GM19452 (cell line): ENCODE data around the gene ASPSCR1.
"Not testable (repeated sequence)": the region's sequence is repeated elsewhere in the genome, so short reads cannot be mapped to it uniquely, and the experiment has no call there.

ENCODE experiments used
- ATAC-seq: cut with Tn5 transposase; IDR thresholded peaks from one replicate; pipeline ENCODE4 v1.9.1; 2021; ENCODE audit not compliant: unreplicated experiment

Gene ASPSCR1

DNA sequence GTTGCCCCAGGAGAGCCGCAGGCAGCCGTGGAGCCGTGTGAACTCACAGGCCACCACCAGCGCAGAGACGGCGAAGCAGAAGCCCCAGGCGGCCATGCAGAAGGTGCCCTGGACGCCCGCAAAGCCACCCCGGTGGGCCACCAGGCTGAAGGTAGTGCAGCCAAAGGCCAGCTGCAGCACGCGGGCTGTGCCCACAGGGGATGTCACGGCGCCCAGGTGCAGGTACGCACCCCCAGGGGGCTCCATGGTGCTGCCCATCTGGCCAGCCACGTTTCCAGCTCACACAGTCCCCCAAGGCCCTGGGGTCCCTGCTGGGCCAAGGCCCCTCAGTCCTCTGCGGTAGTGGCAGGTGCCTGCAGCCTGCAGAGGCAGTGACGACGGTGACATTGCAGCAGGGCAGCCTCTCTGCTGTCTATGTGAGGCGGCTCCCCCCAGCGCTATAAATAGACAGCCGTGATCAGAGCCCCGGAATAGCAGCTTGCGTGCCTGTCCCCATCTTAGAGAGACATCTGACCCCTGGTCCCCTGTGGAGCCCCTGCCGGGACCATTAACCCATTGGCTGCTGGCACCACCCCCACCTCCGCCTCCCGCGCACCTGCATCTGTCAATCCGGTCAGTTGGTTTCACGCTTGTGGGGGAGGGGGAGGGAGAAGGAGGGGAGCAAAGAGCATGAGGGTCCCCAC, 35.8 kb upstream of the ASPSCR1 start:
- no peak for ATAC-seq

GRCh38 chr17:81942167-81942553, 35.3 kb upstream of the ASPSCR1 start:
- ATAC-seq, result no peak

DNA sequence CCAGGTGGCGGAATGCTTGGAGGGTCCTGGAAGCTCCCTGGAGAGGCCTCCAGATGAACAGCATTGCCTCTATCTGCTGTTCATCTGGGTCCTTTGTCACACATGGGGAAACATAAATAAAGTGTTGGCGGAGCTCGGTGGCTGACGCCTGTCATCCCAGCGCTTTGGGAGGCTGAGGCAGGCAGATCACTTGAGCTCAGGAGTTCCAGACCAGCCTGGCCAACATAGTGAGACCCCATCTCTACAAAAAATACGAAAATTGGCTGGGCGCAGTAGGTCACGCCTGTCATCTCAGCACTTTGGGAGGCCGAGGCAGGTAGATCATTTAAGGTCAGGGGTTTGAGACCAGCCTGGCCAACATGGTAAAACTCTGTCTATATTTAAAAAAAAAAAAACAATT, 32.6 kb upstream of the ASPSCR1 start:
- no peak for ATAC-seq

DNA sequence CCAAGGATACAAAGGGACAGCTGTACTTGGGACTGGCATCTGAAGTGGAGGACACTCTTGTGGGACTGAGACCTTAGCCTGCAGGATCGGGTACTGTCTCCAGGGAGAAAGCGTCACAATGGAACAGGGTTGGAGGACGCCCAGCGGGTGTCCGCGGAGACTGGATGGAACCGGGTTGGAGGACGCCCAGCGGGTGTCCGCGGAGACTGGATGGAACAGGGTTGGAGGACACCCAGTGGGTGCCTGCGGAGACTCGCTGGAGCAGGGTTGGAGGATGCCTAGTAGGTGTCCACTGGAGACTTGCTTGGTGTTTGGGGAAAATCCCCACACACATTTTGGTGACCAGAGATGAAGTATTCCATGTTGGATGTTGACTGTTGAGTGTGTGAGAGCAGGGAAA, 30.2 kb upstream of the ASPSCR1 start, which contains the start of gene MYADML2:
Gene MYADML2 (minus strand): TSS at position 45 of the 400 bp plus-strand sequence. CDS start 5,492 bp downstream, outside the sequence.
- ATAC-seq, result no peak

DNA sequence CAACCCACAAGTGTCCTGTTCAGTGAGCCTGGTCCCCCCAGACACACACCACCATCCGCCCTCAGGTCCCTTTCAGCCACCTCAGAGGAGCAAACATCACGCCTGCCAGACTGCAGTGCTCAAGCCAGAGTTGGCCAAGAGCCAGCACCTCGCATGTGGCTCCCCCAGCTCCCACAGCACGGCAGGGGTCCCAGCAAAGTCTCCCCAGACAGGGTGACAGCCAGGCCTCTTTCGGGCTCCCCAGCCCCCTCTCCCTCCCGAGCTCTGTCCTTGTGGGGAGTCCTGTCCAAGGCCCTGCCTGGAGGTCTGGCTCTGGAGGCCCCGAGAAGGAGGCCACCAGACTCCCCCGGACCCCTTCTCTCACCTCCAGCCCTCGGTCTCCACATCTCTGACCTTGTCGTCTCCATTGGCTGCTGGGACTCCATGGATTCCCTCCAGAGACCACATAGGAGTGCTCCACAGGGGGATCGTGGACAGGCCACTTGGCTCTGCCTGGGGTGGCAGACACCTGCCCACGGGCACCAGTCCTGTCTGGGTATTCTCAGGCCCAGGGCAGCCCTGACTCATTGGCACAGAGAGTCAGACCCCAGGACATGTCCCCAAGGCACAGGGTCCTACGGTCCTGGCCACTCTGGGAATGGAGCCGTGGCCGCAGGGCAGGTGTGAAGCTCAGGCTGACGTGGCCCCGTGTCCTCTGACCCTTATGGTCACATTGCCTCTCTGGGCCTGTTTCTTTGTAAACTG, 28.6 kb upstream of the ASPSCR1 start:
- no peak for ATAC-seq

DNA sequence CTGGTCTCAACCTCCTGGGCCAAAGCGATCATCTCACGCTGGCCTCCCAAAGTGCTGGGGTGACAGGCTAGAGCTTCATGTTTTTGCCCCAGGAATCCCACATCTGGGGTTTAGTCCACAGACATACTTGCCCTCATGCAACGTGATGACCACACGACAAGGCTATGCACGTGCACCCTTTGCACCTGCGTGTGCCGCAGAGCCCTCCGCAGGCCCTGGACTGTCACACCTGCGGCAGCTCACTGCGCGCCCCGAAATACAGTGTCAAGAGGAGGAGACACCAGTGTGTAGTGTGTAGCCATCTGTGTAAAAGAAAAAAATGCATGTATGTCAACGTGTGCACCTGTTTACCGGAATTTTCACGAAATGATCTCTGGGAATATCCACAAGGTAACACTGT, 26.9 kb upstream of the ASPSCR1 start:
- no peak for ATAC-seq

- ATAC-seq, result no peak
These were observed 25.4 kb upstream of the ASPSCR1 start for GRCh38 chr17:81951785-81952684.

GRCh38 chr17:81952792-81953228, 24.6 kb upstream of the ASPSCR1 start:
- no peak for ATAC-seq

GRCh38 chr17:81953443-81953842, 24.0 kb upstream of the ASPSCR1 start:
- not testable (repeated sequence) for ATAC-seq

GRCh38 chr17:81954131-81955057, 23.0 kb upstream of the ASPSCR1 start:
- no peak for ATAC-seq

- ATAC-seq, result no peak
These were observed 22.3 kb upstream of the ASPSCR1 start for GRCh38 chr17:81955058-81955681.

DNA sequence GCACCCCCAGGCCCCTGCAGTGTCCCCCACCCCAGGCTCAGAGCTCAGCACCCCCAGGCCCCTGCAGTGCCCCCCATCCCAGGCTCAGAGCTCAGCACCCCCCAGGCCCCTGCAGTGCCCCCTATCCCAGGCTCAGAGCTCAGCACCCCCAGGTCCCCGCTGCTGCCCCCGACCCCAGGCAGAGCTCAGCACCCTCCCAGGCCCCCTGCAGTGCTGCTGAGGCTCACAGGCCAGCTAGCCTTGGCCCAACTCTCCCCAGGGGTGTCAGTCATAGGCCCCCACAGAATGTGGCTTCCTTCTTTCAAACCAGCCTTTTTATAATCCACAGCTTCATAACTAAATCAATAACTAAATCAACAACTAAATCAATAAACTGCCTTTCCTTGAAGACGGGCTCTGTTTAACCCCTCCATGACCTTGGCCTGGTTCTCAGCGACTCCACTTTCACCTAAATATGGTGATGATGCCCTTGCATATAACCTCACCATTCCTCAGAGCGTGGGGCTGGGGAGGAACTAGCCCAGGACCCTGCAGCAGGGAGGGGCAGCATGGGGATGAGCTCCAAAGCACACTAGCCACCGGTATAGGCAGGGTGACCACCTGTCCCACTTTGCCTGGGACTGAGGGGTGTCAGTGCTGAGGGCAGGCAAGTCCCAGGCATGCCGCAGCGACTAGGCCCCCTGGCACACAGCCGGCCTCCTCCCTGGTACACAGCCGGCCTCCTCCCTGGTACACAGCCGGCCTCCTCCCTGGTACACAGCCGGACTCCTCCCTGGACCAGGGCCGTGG, 21.5 kb upstream of the ASPSCR1 start:
- ATAC-seq, result no peak

- no peak for ATAC-seq
These were observed 20.5 kb upstream of the ASPSCR1 start for GRCh38 chr17:81956607-81957589.

DNA sequence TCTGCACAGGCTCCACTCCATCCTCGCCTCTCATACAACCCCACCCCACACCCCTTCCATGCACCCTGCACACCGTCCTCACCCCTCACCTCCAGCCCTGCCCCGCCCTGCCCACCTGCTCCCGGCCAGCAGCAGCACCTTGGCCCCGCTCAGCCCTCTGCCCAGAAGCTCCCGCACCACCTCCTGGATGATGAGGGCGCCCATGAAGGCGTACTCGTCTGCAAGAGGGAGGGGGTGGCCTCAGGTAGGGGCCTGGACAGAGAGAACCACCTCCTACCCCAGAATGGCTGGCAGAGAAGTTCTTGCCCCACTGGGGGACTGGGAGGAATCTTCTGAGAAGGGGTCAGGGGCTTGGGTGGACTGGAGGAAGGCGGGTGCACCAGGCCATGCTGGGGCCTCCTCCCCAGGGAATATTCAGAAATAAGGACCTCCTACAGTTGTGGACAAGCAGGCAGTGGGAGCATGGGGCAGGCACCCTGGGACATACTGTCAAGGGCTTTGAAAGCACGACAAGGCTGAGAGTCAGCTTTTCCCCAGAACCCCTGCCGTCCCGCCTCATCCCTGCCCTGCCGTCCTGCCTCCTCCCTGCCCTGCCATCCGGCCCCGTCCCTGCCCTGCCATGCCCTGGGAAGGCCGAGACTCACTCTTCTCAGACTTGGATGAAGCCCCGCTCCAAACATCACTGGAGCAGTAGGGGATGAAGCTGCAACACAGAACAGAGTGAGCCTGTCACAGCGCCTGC, 19.6 kb upstream of the ASPSCR1 start:
- ATAC-seq, result no peak

- no peak for ATAC-seq
These were observed 18.6 kb upstream of the ASPSCR1 start for GRCh38 chr17:81958633-81959342.

- no peak for ATAC-seq
These were observed 17.9 kb upstream of the ASPSCR1 start for GRCh38 chr17:81959362-81960129.
